Bone marrow (tissue), 2 donors: ENCODE measurements around the gene CAMK1.

Source experiments
- DNase-seq, 2 donors: peaks; one replicate each; lab custom pipeline; 2025; lab: John Stamatoyannopoulos, UW

The CAMK1 gene

GRCh38 chr3:9769426-9770275, at the start of gene CAMK1:
Gene CAMK1, minus strand, starts transcription at chr3:9769947. Its CDS starts 2,198 bp downstream, at chr3:9767749.
- peak in 1 of 2 donors; percentile 16 for DNase-seq

- DNase-seq: no peak
These were observed 49.1 kb upstream of the CAMK1 start for GRCh38 chr3:9818666-9819335.

DNA sequence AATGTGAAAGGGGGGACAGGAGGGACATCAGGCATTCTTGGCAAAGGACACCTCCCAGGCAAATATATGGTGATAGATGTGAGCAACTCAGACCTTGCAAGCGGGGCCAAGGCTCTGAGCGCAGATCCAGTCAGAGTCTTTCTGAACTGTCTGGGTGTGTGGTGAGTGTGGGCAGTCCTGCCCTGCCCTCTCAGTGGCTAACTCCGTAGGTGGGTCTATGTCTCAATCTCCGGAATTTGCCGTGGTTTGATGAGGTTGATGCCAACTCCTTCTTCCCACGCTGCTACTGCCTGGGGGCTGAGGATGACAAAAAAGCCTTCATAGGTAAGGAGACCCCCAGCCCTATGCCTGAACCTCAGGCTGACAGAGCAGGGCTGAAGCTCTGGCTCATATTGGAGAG, 47.7 kb upstream of the CAMK1 start:
- no peak for DNase-seq

DNA sequence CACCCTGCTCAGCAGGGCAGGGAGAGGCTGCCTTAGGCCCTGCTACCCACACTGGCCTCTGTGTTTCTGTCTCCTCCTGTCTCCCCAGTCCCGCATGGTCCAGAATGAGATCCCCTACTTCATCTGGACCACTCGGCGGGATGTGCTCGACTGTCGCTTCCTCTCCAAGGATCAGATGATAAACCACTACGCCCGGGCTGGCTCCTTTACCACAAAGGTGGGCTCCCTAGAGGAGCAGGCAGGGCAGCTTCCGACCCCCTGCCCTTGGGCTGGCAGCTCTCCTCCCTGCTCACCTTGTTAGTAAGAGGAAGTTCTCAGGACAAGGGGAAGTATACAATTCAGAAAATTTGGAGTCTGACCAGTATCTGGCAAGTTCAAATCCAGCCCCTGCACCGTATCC, 46.2 kb upstream of the CAMK1 start:
- no peak for DNase-seq

GRCh38 chr3:9812870-9813483, 43.2 kb upstream of the CAMK1 start:
- no peak for DNase-seq

GRCh38 chr3:9810846-9811245, 41.1 kb upstream of the CAMK1 start:
- no peak for DNase-seq

DNA sequence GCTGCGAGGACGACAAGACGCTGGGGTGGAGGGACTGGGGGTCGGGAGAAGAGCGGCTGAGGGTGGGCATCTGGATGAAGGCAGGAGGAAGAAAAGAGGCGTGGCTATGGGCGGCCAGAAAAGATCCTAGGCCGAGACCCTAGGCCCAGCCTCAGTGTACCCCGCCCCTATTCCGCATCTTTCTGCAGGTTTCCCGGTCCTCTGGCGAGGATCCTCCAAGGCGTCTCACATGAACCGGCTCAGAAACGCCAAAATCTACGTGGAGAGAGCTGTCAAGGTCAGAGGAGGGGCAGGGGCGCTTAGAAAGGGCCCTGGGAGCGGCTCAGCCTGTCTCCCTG, 40.7 kb upstream of the CAMK1 start:
- no peak for DNase-seq

DNA sequence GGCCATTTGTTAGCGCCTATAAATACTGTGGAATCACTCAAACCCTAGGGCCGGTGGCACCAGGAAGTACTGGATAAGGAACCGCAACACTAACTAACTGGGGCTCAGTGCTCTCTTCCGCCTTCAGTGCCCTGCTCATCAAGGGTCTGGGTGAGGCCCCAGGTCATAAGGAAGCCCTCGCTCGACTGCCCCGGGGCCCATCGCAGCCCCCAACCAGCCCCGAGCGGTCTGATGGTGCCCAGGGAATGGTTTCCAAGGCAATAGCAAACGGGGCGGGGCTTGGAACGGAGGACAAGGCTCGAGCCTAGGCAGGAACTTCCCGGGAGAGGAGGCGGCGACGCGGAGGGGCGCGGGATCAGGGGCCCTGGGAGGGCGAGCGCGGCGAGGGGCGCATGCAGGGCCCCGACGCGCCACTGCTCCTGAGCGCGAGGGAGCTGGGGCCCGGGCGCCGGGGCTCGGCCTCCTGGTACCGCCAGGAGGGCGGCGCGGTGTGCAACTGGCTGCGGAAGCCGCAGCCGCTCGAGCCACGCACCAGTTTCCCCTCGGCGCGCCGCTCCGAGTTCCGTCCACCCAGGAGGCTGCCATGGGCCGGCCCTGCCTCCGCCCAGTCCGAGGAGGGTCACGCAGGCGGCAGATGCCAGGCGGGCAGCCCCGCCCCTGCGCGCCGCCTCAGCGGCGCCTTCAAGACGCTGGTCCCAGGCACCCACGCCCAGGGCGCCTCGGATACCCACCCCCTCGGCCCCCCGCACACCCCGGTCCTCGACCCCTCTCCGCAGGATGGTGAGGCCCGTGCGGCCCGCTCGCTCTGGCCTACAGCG, 40.1 kb upstream of the CAMK1 start, which contains the start of gene TTLL3:
Gene TTLL3, plus strand, starts transcription at position 648 of the 818 bp plus-strand sequence. CDS start 400 bp downstream, outside the sequence.
- DNase-seq: peak; percentile 53 to 63

DNA sequence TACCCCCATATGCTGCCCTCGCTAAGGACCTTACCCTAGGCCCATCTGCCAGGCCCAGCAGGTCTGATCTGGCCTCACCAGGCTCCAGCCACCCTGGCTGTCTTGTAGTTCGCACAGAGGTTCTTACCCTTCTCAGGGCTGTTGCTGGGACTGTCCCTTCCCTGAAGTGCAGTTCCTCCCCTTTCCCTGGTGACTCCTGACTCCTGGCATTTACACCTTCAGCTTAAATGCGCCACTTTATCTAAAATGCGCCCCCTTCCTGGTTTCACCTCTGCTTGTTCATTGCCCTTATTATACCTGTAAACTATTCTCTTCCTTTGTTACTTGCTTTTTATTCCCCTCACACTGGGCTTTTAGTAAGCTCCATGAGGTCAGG, 39.5 kb upstream of the CAMK1 start:
- no peak for DNase-seq

DNA sequence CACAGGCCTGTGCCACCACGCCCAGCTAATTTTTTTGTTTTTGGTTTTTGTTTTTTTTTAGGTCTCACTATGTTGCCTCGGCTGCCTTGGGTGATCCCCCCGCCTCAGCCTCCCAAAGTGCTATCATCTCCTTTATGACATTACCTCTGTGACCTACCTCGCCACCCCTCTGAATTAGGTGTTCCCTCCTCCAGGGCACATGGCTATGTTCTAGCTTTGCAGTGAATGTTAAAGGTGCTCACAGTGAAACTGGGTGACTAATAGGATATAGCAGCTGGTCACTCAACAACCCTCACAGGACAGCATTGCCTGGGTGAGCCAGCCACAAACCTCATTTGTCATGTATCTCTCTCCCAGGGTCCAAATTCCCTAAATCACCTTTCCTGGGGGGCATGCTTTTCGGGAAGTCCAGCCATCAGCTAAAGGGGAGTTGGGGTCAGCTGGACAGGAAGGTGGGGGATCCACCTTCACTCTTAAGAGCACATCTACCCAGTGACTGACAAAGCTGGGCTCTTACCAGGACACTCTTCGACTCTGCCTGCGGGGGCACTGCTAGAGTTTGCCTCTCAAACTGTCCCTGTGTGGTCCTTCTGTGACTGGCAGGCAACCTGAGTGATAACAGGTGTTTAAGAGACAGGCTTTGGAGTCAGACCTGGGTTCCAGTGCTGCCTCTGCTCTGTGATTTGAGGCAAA, 38.7 kb upstream of the CAMK1 start:
- DNase-seq: no peak

- no peak for DNase-seq
These were observed 38.2 kb upstream of the CAMK1 start for GRCh38 chr3:9807981-9808344.

- no peak for DNase-seq
These were observed 37.2 kb upstream of the CAMK1 start for GRCh38 chr3:9806688-9807589.

GRCh38 chr3:9806137-9806536, 36.4 kb upstream of the CAMK1 start:
- DNase-seq: no peak

DNA sequence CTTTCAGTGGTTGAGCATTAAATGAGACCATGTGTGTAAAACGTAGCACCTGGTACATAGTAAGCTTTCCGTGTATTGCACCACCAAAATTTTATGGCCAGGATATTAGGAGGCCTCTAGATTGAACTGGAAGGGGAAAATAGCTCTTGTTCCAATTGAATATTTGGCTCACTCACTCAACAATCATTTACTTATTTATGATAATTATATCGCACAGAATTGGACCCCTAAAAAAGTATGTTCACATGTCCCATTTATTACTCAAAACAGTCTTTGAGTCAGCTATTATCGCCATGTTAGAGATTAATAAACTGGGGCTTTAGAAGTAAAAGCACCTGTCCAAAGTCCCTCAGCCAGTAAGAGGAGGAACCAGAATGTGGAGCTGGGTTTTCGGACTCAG, 35.2 kb upstream of the CAMK1 start:
- no peak for DNase-seq

- no peak for DNase-seq
These were observed 33.7 kb upstream of the CAMK1 start for GRCh38 chr3:9803494-9803893.

GRCh38 chr3:9800529-9800928, 30.8 kb upstream of the CAMK1 start:
- no peak for DNase-seq

GRCh38 chr3:9797196-9797945, 27.6 kb upstream of the CAMK1 start:
- no peak for DNase-seq

DNA sequence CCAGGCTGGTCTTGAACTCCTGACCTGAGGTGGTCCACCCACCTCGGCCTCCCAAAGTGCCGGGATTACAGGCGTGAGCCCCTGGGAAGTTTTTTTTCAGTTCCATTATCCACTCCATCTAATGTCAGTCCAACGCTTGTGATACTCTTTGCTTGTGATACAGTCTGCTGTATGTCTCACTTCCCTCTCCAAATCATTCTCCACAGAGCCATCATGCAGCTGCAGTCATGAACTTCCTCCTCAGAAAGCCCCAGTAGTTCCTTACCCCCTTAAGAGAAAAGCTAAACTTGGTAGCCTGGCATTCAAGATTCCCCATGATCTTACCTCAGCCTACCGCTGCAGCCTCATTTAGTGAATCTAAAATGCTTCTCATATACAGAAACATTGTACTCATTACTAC, 25.5 kb upstream of the CAMK1 start:
- DNase-seq: peak in 1 of 2 donors; percentile 15

DNA sequence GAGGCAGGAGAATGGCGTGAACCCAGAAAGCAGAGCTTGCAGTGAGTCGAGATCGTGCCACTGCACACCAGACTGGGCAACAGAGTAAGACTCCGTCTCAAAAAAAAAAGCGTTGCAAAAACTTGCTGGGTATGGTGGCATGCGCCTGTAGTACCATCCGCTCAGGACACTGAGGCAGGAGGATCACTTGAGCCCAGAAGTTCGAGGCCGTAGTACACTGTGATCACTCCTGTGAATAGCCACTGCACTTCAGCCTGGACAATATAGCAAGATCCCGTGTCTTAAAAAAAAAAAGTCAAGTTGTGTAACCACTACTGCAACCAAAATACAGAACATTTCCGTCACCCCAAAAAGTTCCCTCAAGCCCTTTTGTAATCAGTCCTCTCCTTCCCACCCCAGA, 24.7 kb upstream of the CAMK1 start:
- DNase-seq: no peak
